ENCODE data around the gene RFX8.

GRCh38 chr2:101418460-101419095 lies 56.3 kb downstream of the RFX8 start:
- TF ChIP-seq TAF1 (IDR thresholded peaks at IDR 0.05; ENCODE audit: borderline replicate concordance, insufficient read depth, low read length) (no peak), REST (IDR thresholded peaks at IDR 0.05; ENCODE audit: insufficient read depth in 1 of 2, low read depth in 2 of 2, low read length in 2 of 2) (no peak), SIN3A (IDR thresholded peaks at IDR 0.05; ENCODE audit: borderline replicate concordance, insufficient read depth, low read length) (no peak), FOXP2 (optimal IDR thresholded peaks at IDR 0.05; ENCODE audit: borderline replicate concordance, extremely low read depth, extremely low read length, insufficient read depth) (no peak)

All from PFSK-1 (cell line).